Stimulated activated naive CD8-positive, alpha-beta T cell treated with anti-CD3 and anti-CD28 coated beads, Interleukin-15, Interleukin-2, amounts not matched to agents 100 ng/mL and 50 ng/mL, for 24 hours (primary cell): ENCODE results near the gene BAX.

Source experiments
- H3K27ac Mint-ChIP-seq: one replicate; pipeline ENCODE4 v1.8.0; 2021; ENCODE audit warnings: mild to moderate bottlenecking, mixed read lengths
- H3K27me3 Mint-ChIP-seq: one replicate; pipeline ENCODE4 v1.8.0; 2021; ENCODE audit warnings: mixed read lengths
- H3K36me3 Mint-ChIP-seq: one replicate; pipeline ENCODE4 v1.8.0; 2021; ENCODE audit warnings: low read depth, mixed read lengths
- H3K4me1 Mint-ChIP-seq: one replicate; pipeline ENCODE4 v1.8.0; 2021; ENCODE audit warnings: low read depth, mixed read lengths
- H3K4me3 Mint-ChIP-seq: one replicate; pipeline ENCODE4 v1.8.0; 2021; ENCODE audit warnings: mild to moderate bottlenecking, mixed read lengths
- H3K9me3 Mint-ChIP-seq: one replicate; pipeline ENCODE4 v1.8.0; 2021; ENCODE audit warnings: mixed read lengths

The BAX gene

GRCh38 chr19:48946463-48947257, 8.0 kb upstream of the BAX start:
- Mint-ChIP-seq H3K27ac (no peak overlapping the region), H3K9me3 (no peaks in the 10 kb centered on the region), H3K4me1 (no peaks in the 10 kb centered on the region), H3K27me3 (no peaks in the 10 kb centered on the region), H3K4me3 (no peak overlapping the region), H3K36me3 (no peaks in the 10 kb centered on the region)

- Mint-ChIP-seq H3K4me3 (no peak overlapping the region), H3K27me3 (no peaks in the 10 kb centered on the region), H3K36me3 (no peaks in the 10 kb centered on the region), H3K27ac (no peak overlapping the region), H3K9me3 (no peaks in the 10 kb centered on the region), H3K4me1 (no peaks in the 10 kb centered on the region)
These were observed 7.5 kb upstream of the BAX start for GRCh38 chr19:48947258-48947542.

GRCh38 chr19:48950159-48950558, 4.5 kb upstream of the BAX start:
- H3K36me3 Mint-ChIP-seq = no peaks in the 10 kb centered on the region
- no peaks in the 10 kb centered on the region for H3K27me3 Mint-ChIP-seq
- peaks cover 4% of the 10 kb centered on the region for H3K4me1 Mint-ChIP-seq
- no peak overlapping the region for H3K4me3 Mint-ChIP-seq
- H3K9me3 Mint-ChIP-seq = no peaks in the 10 kb centered on the region
- H3K27ac Mint-ChIP-seq = no peak overlapping the region

- H3K27ac Mint-ChIP-seq = no peak overlapping the region
- H3K9me3 Mint-ChIP-seq = no peaks in the 10 kb centered on the region
- H3K36me3 Mint-ChIP-seq = peaks cover 2% of the 10 kb centered on the region
- no peaks in the 10 kb centered on the region for H3K27me3 Mint-ChIP-seq
- H3K4me1 Mint-ChIP-seq = peaks cover 12% of the 10 kb centered on the region
- H3K4me3 Mint-ChIP-seq = no peak overlapping the region
These were observed 3.7 kb upstream of the BAX start for GRCh38 chr19:48950830-48951519.

GRCh38 chr19:48953141-48953540, 1.5 kb upstream of the BAX start:
- Mint-ChIP-seq H3K9me3 (no peaks in the 10 kb centered on the region), H3K36me3 (peaks cover 20% of the 10 kb centered on the region), H3K27ac (no peak overlapping the region), H3K27me3 (no peaks in the 10 kb centered on the region), H3K4me1 (peaks cover 26% of the 10 kb centered on the region), H3K4me3 (no peak overlapping the region)

- Mint-ChIP-seq H3K4me3 (peak overlapping the region; percentile 85), H3K4me1 (peaks cover 30% of the 10 kb centered on the region), H3K9me3 (no peaks in the 10 kb centered on the region)
These were observed 583 bp upstream of the BAX start for GRCh38 chr19:48953990-48954594.

GRCh38 chr19:48955308-48955958, 758 bp downstream of the BAX start:
- peak overlapping the region; percentile 85 for H3K4me3 Mint-ChIP-seq
- H3K27ac Mint-ChIP-seq = peak overlapping the region; percentile 86
- no peaks in the 10 kb centered on the region for H3K27me3 Mint-ChIP-seq
- no peaks in the 10 kb centered on the region for H3K9me3 Mint-ChIP-seq
- H3K4me1 Mint-ChIP-seq = peaks cover 30% of the 10 kb centered on the region
- peaks cover 26% of the 10 kb centered on the region for H3K36me3 Mint-ChIP-seq

More at GRCh38 chr19:48953990-48954594, 583 bp upstream of the BAX start:
- Mint-ChIP-seq H3K27ac (peak overlapping the region; percentile 92), H3K27me3 (no peaks in the 10 kb centered on the region), H3K36me3 (peaks cover 26% of the 10 kb centered on the region)

GRCh38 chr19:48958006-48958405, 3.3 kb downstream of the BAX start:
- Mint-ChIP-seq H3K4me3 (no peak overlapping the region), H3K27ac (no peak overlapping the region), H3K4me1 (peaks cover 52% of the 10 kb centered on the region), H3K36me3 (peaks cover 34% of the 10 kb centered on the region), H3K9me3 (no peaks in the 10 kb centered on the region), H3K27me3 (no peaks in the 10 kb centered on the region)

GRCh38 chr19:48959341-48960239, 4.9 kb downstream of the BAX start:
- H3K4me3 Mint-ChIP-seq = no peak overlapping the region
- H3K9me3 Mint-ChIP-seq = no peaks in the 10 kb centered on the region
- H3K27ac Mint-ChIP-seq = no peak overlapping the region
- peaks cover 64% of the 10 kb centered on the region for H3K4me1 Mint-ChIP-seq
- no peaks in the 10 kb centered on the region for H3K27me3 Mint-ChIP-seq
- H3K36me3 Mint-ChIP-seq = peaks cover 34% of the 10 kb centered on the region

- Mint-ChIP-seq H3K4me3 (peak overlapping the region; percentile 7), H3K9me3 (no peaks in the 10 kb centered on the region), H3K27ac (peak overlapping the region; percentile 95), H3K4me1 (peaks cover 65% of the 10 kb centered on the region), H3K36me3 (peaks cover 41% of the 10 kb centered on the region), H3K27me3 (no peaks in the 10 kb centered on the region)
These were observed 6.5 kb downstream of the BAX start for GRCh38 chr19:48961051-48961649.

GRCh38 chr19:48961673-48962028, 7.0 kb downstream of the BAX start:
- no peaks in the 10 kb centered on the region for H3K9me3 Mint-ChIP-seq
- peaks cover 42% of the 10 kb centered on the region for H3K36me3 Mint-ChIP-seq
- H3K4me3 Mint-ChIP-seq = peak overlapping the region; percentile 98
- peaks cover 66% of the 10 kb centered on the region for H3K4me1 Mint-ChIP-seq
- peak overlapping the region; percentile 95 for H3K27ac Mint-ChIP-seq
- H3K27me3 Mint-ChIP-seq = no peaks in the 10 kb centered on the region

- no peaks in the 10 kb centered on the region for H3K27me3 Mint-ChIP-seq
- H3K27ac Mint-ChIP-seq = peak overlapping the region; percentile 95
- H3K36me3 Mint-ChIP-seq = peaks cover 44% of the 10 kb centered on the region
- H3K4me3 Mint-ChIP-seq = peak overlapping the region; percentile 98
- peaks cover 72% of the 10 kb centered on the region for H3K4me1 Mint-ChIP-seq
- no peaks in the 10 kb centered on the region for H3K9me3 Mint-ChIP-seq
These were observed 7.6 kb downstream of the BAX start for GRCh38 chr19:48962029-48962848.

- H3K27ac Mint-ChIP-seq = peak overlapping the region; percentile 95
- H3K4me3 Mint-ChIP-seq = peak overlapping the region; percentile 98
- H3K36me3 Mint-ChIP-seq = peaks cover 43% of the 10 kb centered on the region
- no peaks in the 10 kb centered on the region for H3K9me3 Mint-ChIP-seq
- no peaks in the 10 kb centered on the region for H3K27me3 Mint-ChIP-seq
- peaks cover 70% of the 10 kb centered on the region for H3K4me1 Mint-ChIP-seq
These were observed 8.1 kb downstream of the BAX start for GRCh38 chr19:48962849-48963165.
